Aorta (tissue), 4 donors: ENCODE data around the gene CRYZ. TPM values are rescaled to one million over a fixed set of nuclear protein-coding genes. Genes with fewer than 3 reads are reported as not detected.

ENCODE experiments used
- polyA plus RNA-seq, 2 donors: library from polyadenylated mRNA; stranded (reverse); fragments of 200-250 nt; gene quantifications; one replicate each; pipeline ENCODE4 v1.2.3, GENCODE V29; 2013
- total RNA-seq, 2 donors: library from RNA; stranded (reverse); fragmentation: NEBNext Ultra II Directional; extraction: Animal tissue kit (Norgen Biotek cat#: 25700); gene quantifications; one replicate each; pipeline ENCODE4 v1.2.1, GENCODE V29; 2021
- donor health status: healthy with polysubstance abuse.
- donor health status: Bipolar disorder and iron deficiency.
- donor health status: DM: no; HTN: no; CAD: no.
- donor health status: DM: yes; HTN: yes; CAD: no.

Gene CRYZ
- total and polyA plus RNA-seq, 4 donors, result 23.8 to 36.5 (median 26.4) TPM

Other genes with a start within 250 kb of the CRYZ start
- gene LRRC53, start 220.4 kb downstream of the CRYZ start, total RNA-seq, result not detected
- not detected for gene LRRC53, start 220.4 kb downstream of the CRYZ start, polyA plus RNA-seq
- under 1 TPM in 1 of 2 donors, not detected in 1; 0.42 TPM for gene ERICH3, start 59.3 kb downstream of the CRYZ start, total RNA-seq
- gene ERICH3, start 59.3 kb downstream of the CRYZ start, polyA plus RNA-seq, result under 1 TPM in 1 of 2 donors, not detected in 1; under 0.01 TPM
- gene TYW3, start 102 bp upstream of the CRYZ start, total RNA-seq, result 10 to 100 TPM; 16.3 to 21.1 TPM
- 10 to 100 TPM; 16.6 to 26.4 TPM for gene TYW3, start 102 bp upstream of the CRYZ start, polyA plus RNA-seq